Caco-2 (cell line): ENCODE results near the gene ATXN1. TPM values are rescaled to one million over a fixed set of nuclear protein-coding genes. Genes with fewer than 3 reads are reported as not detected.
"Not testable (repeated sequence)": the region's sequence is repeated elsewhere in the genome, so short reads cannot be mapped to it uniquely, and the experiment has no call there.

Source experiments
- BruUV-seq: library from RNA; stranded (reverse); fragments of 400-500 nt; replicated peaks from 2 replicates; lab custom pipeline; 2021; lab: Mats Ljungman, UMichigan
- CTCF ChIA-PET: fragments of 300-600 bp; sonication (Branson Sonifier 250); formaldehyde crosslinking; loops from one replicate; lab custom pipeline; 2022; ENCODE audit warnings: antibody characterized with exemption; lab: Charles Lee
- POLR2A ChIA-PET: fragments of 300-600 bp; sonication (Branson Sonifier 250); formaldehyde crosslinking; loops from one replicate; lab custom pipeline; 2022; ENCODE audit warnings: antibody characterized with exemption; lab: Charles Lee
- DNase-seq, 2 experiments: peaks; one replicate each; pipeline versions ENCODE4 v3.0.0 to v3.0.0-alpha.2; 2020 to 2022
- H3K27me3 ChIP-seq: replicated peaks from 2 replicates; pipeline ENCODE4 v1.6.0; 2011; ENCODE audit warnings: low read length; ENCODE audit not compliant: control insufficient read depth, insufficient read depth
- H3K36me3 ChIP-seq: 2 replicates; pipeline ENCODE4 v1.5.1; 2011; ENCODE audit warnings: low read length; ENCODE audit not compliant: control insufficient read depth, insufficient read depth
- H3K4me1 ChIP-seq: fragments of 250-450 bp; sonication (Bioruptor Pico); 2 replicates; pipeline ENCODE4 v1.5.1; 2020; ENCODE audit warnings: mild to moderate bottlenecking
- H3K4me3 ChIP-seq: 2 replicates; pipeline ENCODE4 v1.5.1; 2011; ENCODE audit warnings: low read depth, mild to moderate bottlenecking, control low read depth, low read length
- H3K9me3 ChIP-seq: fragments of 250-450 bp; sonication (Bioruptor Pico); 2 replicates; pipeline ENCODE4 v1.5.1; 2020; ENCODE audit warnings: mild to moderate bottlenecking, moderate library complexity
- H3K27ac Mint-ChIP-seq: one replicate; pipeline ENCODE4 v1.8.0; 2022; ENCODE audit warnings: mixed read lengths; ENCODE audit not compliant: unreplicated experiment
- H3K27me3 Mint-ChIP-seq: one replicate; pipeline ENCODE4 v1.8.0; 2022; ENCODE audit warnings: mixed read lengths; ENCODE audit not compliant: insufficient read depth, unreplicated experiment
- H3K36me3 Mint-ChIP-seq: one replicate; pipeline ENCODE4 v1.8.0; 2022; ENCODE audit warnings: mild to moderate bottlenecking, mixed read lengths; ENCODE audit not compliant: insufficient read depth, unreplicated experiment
- H3K4me1 Mint-ChIP-seq: one replicate; pipeline ENCODE4 v1.8.0; 2022; ENCODE audit warnings: low read depth, mixed read lengths; ENCODE audit not compliant: unreplicated experiment
- H3K4me3 Mint-ChIP-seq: one replicate; pipeline ENCODE4 v1.8.0; 2022; ENCODE audit warnings: mild to moderate bottlenecking, moderate library complexity, mixed read lengths; ENCODE audit not compliant: unreplicated experiment
- H3K9me3 Mint-ChIP-seq: one replicate; pipeline ENCODE4 v1.8.0; 2022; ENCODE audit warnings: mixed read lengths; ENCODE audit not compliant: unreplicated experiment
- CTCF ChIP-seq, 2 experiments: fragments of 200-600 bp in 1 of 2; IDR thresholded peaks; 1 replicate in 1 of 2; 2 replicates in 1 of 2; pipeline versions ENCODE4 v1.5.1 to v1.8.0; 2011 to 2022; ENCODE audit warnings: antibody characterized with exemption in 1 of 2, control low read depth in 1 of 2, inconsistent platforms in 1 of 2, low read depth in 1 of 2, low read length in 1 of 2, mild to moderate bottlenecking in 1 of 2, moderate library complexity in 1 of 2; ENCODE audit not compliant: insufficient read depth in 1 of 2, severe bottlenecking in 1 of 2, unreplicated experiment in 1 of 2
- intact Hi-C: fragments of 100-400 bp; cut with micrococcal nuclease; formaldehyde crosslinking; loops from one replicate; pipeline ENCODE4 v1.10.0; 2022; ENCODE audit not compliant: unreplicated experiment
- total RNA-seq: library from RNA; stranded (reverse); gene quantifications from 2 replicates; pipeline ENCODE4 v1.2.3, GENCODE V29; 2022

Gene ATXN1
- total RNA-seq, 1 experiment from 2014 or later = 14.2 TPM

- H3K4me1 Mint-ChIP-seq, H3K36me3 ChIP-seq, H3K36me3 Mint-ChIP-seq, H3K27me3 Mint-ChIP-seq, H3K9me3 Mint-ChIP-seq, H3K4me1 ChIP-seq, intact Hi-C loops, H3K27ac Mint-ChIP-seq, BruUV-seq, H3K4me3 ChIP-seq, POLR2A ChIA-PET, H3K9me3 ChIP-seq, H3K4me3 Mint-ChIP-seq, DNase-seq, H3K27me3 ChIP-seq, CTCF ChIA-PET: not testable (repeated sequence)
These were observed 147.8 kb downstream of the ATXN1 start for GRCh38 chr6:16613504-16613903.

GRCh38 chr6:16608444-16608843, 152.8 kb downstream of the ATXN1 start:
- intact Hi-C loops = no loop called here
- Mint-ChIP-seq H3K36me3 (no peaks in the 10 kb centered on the region), H3K27me3 (no peaks in the 10 kb centered on the region), H3K4me3 (no peak overlapping the region), H3K27ac (no peak overlapping the region), H3K9me3 (no peaks in the 10 kb centered on the region), H3K4me1 (no peaks in the 10 kb centered on the region)
- no peaks in the 10 kb centered on the region for H3K9me3 ChIP-seq
- no peaks in the 10 kb centered on the region for H3K36me3 ChIP-seq
- no peak overlapping the region for H3K4me3 ChIP-seq
- H3K4me1 ChIP-seq = no peaks in the 10 kb centered on the region
- H3K27me3 ChIP-seq = no peaks in the 10 kb centered on the region
- ChIA-PET POLR2A (no interaction called here), CTCF (no interaction called here)
- no peak for TF ChIP-seq CTCF (IDR thresholded peaks at IDR 0.05; ENCODE audit: insufficient read depth in 1 of 2, low read depth in 1 of 2, low read length in 1 of 2, severe bottlenecking in 1 of 2, unreplicated experiment in 1 of 2)
- no peak for DNase-seq
- BruUV-seq = no TSS peak

GRCh38 chr6:16602035-16602434, 159.2 kb downstream of the ATXN1 start:
- H3K36me3 Mint-ChIP-seq = no peaks in the 10 kb centered on the region
- DNase-seq = no peak
- Histone ChIP-seq H3K36me3 (no peaks in the 10 kb centered on the region), H3K4me1 (no peaks in the 10 kb centered on the region), H3K4me3 (no peak overlapping the region), H3K27me3 (no peaks in the 10 kb centered on the region), H3K9me3 (no peaks in the 10 kb centered on the region)
- H3K27me3 Mint-ChIP-seq = no peaks in the 10 kb centered on the region
- ChIA-PET POLR2A (no interaction called here), CTCF (no interaction called here)
- intact Hi-C loops = no loop called here
- H3K27ac Mint-ChIP-seq = no peak overlapping the region
- no peak for TF ChIP-seq CTCF (IDR thresholded peaks at IDR 0.05; ENCODE audit: insufficient read depth in 1 of 2, low read depth in 1 of 2, low read length in 1 of 2, severe bottlenecking in 1 of 2, unreplicated experiment in 1 of 2)
- no TSS peak for BruUV-seq
- no peaks in the 10 kb centered on the region for H3K9me3 Mint-ChIP-seq
- H3K4me3 Mint-ChIP-seq = no peak overlapping the region
- peaks cover under 1% of the 10 kb centered on the region for H3K4me1 Mint-ChIP-seq

GRCh38 chr6:16600701-16601100, 160.6 kb downstream of the ATXN1 start:
- Mint-ChIP-seq H3K4me1 (peaks cover 7% of the 10 kb centered on the region), H3K4me3 (no peak overlapping the region), H3K27me3 (no peaks in the 10 kb centered on the region), H3K9me3 (no peaks in the 10 kb centered on the region), H3K27ac (no peak overlapping the region), H3K36me3 (no peaks in the 10 kb centered on the region)
- H3K36me3 ChIP-seq = no peaks in the 10 kb centered on the region
- DNase-seq = no peak
- intact Hi-C loops = no loop called here
- no peaks in the 10 kb centered on the region for H3K9me3 ChIP-seq
- TF ChIP-seq CTCF (IDR thresholded peaks at IDR 0.05; ENCODE audit: insufficient read depth in 1 of 2, low read depth in 1 of 2, low read length in 1 of 2, severe bottlenecking in 1 of 2, unreplicated experiment in 1 of 2) = no peak
- ChIA-PET CTCF (no interaction called here), POLR2A (no interaction called here)
- H3K4me3 ChIP-seq = no peak overlapping the region
- BruUV-seq = no TSS peak
- H3K4me1 ChIP-seq = no peaks in the 10 kb centered on the region
- H3K27me3 ChIP-seq = no peaks in the 10 kb centered on the region
